GM12874 (cell line): ENCODE data around the gene ERC2.

Experiments
- TF ChIP-seq, protein P1 (sequence below): IDR thresholded peaks from 2 replicates; pipeline ENCODE4 v1.5.1; 2011; ENCODE audit warnings: low read depth, mild to moderate bottlenecking, control low read depth, low read length, moderate library complexity; ENCODE audit not compliant: insufficient read depth

ERC2 gene

GRCh38 chr3:56409790-56410189 is 58.5 kb downstream of the ERC2 start:
- TF ChIP-seq, protein P1, sequence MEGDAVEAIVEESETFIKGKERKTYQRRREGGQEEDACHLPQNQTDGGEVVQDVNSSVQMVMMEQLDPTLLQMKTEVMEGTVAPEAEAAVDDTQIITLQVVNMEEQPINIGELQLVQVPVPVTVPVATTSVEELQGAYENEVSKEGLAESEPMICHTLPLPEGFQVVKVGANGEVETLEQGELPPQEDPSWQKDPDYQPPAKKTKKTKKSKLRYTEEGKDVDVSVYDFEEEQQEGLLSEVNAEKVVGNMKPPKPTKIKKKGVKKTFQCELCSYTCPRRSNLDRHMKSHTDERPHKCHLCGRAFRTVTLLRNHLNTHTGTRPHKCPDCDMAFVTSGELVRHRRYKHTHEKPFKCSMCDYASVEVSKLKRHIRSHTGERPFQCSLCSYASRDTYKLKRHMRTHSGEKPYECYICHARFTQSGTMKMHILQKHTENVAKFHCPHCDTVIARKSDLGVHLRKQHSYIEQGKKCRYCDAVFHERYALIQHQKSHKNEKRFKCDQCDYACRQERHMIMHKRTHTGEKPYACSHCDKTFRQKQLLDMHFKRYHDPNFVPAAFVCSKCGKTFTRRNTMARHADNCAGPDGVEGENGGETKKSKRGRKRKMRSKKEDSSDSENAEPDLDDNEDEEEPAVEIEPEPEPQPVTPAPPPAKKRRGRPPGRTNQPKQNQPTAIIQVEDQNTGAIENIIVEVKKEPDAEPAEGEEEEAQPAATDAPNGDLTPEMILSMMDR, result no peak

DNA sequence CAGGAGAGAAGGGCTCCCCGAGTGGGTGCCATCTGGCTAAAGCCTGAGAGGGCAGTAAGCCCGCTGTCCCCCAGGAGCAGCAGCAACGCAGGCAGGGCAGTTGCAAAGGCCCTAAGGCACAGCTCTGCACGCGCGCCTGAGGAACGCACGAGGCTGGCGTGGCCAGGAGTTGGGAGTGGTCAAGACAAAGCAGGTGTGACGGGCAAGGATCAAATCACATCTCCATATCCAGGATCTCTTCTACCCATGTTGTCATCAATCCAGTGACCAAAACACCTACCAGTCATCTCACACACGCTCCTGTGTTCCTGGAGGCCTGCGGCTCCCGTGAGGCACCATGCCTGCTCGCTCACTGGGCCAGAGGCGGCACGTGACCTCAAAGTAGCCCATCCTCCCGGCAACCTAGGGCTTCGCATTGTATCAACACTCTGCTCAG is 59.5 kb downstream of the ERC2 start:
- TF ChIP-seq, protein P1, result no peak

DNA sequence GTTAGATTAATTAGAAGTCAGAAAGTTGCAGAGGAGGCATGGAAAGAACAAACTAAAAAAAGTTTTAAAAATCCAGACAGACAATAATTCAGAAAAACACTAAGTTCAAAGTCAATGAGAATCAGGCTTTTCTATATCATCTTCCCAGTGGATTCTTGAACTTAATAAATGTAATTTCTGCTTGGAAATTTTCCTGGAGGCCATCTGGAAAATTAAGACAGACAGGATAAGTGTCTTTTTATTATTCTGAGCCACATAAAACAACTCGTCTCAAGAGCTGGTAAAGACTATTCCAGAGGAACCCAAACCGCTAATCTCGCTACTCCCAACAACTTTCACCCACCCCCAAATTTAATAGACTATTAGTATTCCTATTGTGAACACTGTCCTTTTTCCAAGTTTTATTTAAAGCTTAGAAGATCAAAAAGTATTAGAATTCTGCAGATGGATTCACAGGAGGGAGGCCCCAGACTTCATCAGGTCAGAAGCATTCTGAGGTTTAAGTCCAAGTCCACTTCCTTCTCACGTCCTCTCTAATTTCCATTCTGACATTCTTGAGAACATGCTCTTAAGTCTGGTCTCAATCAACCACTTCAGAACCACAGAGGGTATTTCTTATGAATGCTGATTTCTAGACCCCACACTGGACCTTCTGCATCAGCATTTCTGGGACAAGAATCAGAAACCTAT is 61.3 kb downstream of the ERC2 start:
- TF ChIP-seq, protein P1, result no peak

DNA sequence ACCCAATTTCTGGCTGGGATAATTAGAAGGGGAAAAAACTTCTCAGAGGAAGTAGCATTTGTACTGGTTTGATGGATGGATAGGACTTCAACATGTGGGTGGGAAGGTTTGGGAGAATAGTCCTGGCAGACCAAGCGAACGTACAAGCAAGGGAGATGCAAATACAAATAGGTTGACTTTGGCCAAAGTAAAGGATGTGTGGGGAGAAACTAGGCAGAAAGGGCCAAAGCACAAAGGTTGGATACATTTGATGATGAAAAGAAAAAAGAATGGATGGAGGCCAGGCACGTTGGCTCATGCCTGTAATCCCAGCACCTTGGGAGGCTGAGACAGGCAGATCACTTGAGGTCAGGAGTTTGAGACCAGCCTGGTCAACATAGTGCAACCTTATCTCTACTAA is 63.4 kb downstream of the ERC2 start:
- TF ChIP-seq, protein P1, result no peak

DNA sequence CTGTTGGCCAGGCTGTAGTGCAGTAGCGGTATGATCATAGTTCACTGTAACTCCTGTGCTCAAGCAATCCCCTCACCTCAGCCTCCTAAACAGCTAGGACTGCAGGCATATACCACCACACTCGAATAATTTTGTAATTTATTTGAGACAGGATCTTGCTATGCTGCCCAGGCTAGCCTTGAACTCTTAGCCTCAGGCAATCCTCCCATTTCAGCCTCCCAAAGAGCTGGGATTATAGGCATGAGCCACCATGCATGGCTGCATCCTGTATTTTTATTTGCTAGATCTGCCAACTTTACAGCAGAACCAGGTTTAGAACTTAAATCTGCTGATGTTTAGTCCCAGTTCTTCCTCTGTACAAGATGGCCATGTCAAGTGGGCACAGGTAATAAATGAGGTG is 69.6 kb downstream of the ERC2 start:
- TF ChIP-seq, protein P1, result no peak

DNA sequence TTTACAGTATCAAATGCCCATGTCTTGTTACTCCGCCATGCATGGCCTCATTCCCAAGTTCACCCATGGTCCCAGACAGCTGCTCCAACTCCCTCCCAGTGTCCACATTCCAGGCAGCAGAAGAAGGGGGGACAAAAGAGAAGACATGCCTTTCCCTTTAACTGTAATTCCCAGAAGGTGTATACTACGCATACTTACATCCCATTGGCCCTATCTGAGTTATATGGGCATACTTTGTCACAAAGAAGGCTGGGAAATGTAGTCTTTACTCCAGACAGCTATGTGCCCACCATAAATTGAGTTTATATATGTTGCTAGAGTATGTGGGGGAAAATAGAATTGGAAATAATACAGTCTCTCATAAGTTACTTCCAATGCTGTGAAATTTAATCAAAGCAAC is 70.5 kb downstream of the ERC2 start:
- TF ChIP-seq, protein P1, result no peak

- TF ChIP-seq, protein P1, result no peak
Measured at GRCh38 chr3:56389183-56389830, 79.0 kb downstream of the ERC2 start.
